ENCODE measurements around the gene SMC6.

The SMC6 gene

DNA sequence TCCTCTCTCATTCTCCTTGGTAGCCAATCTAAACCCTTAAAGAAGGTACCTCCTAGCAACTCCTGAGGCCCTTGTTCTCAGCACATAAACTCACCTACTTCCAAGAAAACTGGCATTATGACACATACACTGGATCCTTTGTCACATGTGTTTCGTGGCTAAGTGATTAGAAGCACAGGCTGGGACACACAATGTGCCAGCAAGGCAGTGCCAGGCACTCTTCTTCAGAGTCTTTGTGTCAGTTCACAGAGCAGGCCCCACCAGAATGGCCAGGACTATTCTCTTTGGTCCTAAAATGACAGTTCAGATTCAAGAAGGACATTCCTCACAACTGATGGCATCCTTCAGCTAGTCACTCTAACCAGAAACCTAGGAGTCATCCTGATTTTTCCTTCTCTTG, 40.3 kb downstream of the SMC6 start:
- no peak for DNase-seq

DNA sequence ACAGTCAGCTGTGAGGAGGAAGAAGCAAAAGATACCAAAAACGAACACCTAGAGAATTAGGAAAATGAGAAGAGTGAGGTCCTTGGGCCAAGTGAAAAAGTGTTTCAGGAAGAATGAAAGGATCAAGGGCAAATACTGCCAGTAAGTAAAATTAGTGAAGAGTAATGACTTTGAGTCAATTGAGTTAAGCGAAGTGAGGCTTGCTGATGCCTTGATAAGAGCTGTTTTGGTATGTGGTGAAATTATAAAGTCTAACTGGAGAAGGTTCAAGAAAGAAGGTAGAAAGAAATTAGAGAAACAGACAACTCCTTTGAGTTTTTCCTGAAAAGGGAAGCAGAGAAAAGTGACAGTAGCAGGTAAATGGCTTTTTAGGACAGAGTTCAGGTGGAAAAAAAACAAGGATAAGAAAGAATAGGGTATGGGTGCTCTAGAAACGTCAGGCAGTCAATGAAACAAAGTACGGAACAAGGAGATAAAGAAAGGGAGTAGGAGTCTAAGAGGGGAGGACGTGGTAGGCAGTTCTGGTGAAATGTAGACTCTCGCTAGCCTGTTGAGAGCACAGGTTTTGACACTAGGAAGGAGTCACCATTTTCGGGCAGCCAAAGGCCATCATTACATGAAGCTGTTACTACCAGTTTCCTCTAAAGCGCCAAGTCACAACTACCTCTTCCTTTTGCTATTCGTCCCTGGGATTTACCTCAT, 42.9 kb downstream of the SMC6 start:
- DNase-seq, result no peak

DNA sequence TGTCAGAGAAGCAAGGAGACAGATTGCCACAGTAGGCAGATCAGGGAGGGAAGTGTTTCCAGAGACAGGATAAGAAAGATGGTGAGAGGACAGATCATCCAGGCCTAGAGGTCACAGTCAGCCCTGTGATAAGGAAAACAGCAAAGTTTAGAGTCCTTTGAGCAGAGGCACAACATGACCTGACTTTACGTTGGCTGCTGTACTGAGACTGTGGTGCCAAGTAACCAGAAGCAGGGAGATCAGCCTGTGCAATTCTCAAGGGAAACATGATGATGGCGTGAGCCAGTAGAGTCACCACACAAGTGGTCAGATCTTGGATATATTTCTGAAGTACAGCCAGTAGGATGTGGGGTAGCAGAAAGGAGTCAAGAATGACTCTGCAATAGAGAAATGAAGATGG, 43.7 kb downstream of the SMC6 start:
- no peak for DNase-seq

DNA sequence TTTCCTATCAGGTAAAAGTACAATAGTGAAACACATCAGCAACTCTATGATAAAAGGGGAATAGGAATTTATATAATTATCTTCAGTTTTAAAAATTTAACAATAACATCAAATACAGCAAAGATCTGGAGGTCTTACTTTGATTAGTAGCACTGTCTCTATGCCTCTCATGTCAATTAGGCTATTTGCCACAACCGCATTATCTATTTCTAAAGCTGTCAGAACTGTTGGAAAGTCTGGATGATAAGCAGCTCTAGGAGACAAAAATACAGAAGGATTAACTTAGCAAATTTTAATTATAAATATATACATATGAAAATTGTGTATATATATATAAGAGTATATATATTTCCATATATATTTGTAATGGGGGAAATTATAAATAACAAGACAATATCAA, 45.1 kb downstream of the SMC6 start:
- no peak for DNase-seq

DNA sequence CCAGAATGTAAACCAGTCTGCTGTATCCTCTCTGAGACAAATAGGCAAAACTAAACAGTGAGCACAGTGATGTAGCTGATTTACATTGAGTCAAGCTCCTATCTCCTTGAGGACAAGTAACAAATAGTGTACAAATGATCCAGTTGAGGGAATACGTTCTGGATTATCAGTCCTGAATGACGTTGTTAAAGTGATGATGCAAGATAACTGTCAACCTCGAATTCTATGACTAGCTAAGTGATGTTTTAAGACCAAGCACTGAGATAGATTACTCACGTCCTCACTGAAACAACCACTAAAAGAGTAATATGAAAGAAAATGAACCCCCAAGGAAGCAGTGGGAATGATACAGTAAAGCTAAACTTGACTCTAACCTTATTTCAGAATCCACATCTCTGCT, 46.8 kb downstream of the SMC6 start:
- no peak for DNase-seq

DNA sequence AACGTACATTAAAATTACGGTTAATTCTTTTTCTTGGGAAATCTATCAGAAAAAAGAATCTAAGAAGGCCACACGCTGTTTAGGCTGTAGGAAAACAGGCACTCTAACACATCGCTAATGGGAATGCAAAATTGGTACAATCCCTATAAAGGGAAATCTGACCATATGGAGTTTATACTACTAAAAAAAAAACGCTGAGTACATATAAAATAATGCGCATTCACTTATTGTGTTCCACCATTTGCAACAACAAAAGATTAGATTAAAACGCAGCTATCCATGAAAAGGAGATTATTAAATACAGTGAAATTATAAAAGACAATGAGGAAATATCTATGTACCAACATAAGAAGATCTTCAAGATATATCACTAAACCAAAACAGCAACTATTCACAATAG, 62.8 kb downstream of the SMC6 start:
- DNase-seq, result no peak

DNA sequence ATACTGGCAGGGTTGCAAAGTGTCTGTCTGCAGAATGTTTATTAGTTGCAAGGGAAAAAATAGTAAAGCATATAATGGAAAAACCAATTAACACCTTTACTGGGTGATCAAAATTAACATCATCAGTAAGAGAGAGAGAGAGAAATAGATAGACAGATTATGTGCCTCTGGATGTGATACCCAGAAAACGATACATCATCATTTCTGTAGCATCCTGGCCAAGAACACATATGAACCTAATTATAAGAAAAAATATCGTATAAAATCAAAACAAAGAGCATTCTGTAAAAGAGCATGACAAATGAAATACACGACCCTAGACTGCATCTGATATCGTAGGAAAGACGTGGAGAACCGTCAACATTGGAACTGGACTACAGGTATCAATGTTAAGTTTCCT, 64.6 kb downstream of the SMC6 start:
- DNase-seq, result no peak

DNA sequence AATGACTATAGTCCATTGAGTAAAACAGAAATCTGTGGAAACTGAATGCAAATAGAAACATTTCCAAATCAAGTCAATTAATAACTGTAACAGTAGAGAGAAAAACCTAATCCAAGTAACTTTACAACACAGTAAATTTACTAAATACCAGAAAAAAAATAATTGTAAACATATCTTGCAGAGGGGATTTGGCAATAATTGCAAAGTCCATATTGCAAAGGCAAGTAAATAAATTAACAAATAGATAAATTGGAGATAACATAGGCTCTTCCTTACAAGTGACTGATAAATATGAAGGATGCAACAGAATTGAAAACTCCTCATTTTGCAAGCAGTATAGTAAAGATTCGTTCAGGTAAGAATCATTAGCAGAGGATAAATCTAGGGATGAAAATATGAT, 65.0 kb downstream of the SMC6 start:
- no peak for DNase-seq

DNA sequence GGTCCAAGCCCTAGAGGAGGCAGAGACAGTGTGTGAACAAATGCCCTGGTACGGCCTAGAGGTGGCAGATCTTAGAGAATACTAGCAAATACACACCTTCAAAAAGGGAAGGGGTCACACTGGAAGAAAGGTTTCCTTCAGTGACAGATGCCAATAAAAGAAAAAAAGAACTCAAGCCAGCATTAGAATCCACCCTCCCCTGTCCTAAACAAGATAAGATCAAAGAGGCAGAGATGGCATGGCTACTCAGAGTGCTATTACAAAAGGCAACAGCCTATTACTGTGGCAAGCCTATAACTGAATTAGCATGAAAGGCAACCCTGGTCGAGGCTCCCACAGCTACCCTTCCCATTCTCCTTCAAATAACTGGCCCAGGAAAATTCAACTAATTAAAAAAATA, 69.6 kb downstream of the SMC6 start:
- DNase-seq, result no peak

DNA sequence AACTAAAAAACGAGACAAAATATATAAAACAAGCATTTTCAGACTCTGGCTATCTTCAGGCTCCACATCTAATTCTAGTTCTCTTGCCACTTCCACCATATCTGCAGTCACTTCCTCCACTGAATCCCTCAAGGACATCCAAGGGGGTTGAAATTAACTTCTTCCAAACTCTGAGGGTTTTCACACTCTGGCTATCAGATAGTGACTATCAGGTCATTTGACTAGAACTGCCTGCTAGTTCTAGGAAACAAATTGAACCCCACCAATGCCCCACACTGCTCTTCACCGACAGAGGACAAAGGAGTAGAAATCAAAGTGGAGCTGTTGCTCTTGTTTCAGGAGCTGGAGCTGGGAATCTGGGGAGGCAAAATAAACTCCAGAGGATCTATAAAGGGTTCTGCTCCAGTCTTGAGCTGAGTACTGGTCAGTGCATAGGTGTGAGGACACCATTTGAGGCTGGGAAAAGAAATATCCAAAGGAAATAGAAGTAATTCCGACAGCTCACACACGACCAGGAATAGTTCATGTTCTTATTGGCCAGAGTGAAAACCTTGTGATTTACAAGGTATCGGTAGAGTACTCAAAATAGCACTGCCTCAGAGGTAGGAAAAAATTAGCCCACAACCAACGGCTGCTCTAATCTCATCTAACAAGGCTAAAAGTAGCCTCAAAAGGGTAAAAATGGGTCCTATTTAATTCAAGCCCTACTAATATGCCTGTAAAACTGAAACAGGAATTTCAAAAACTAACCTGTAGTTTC, 71.3 kb downstream of the SMC6 start:
- no peak for DNase-seq

DNA sequence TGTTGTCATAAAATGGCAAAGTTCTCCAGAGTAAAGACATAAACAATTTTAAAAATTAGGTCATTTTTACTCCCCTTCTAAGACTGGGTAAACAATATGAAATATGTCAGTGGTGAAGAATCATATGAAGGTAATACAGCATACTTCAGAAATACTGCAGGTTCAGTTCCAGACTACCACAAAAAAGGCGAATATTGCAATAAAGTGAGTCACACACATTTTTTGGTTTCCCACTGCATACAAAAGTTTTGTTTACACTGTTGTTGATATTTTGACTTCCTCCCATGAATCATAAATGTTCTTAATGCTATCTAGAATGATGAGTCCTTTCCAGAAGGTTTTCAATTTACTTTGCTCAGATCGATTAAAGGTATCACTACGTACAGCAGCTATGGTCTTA, 73.5 kb downstream of the SMC6 start:
- no peak for DNase-seq

DNA sequence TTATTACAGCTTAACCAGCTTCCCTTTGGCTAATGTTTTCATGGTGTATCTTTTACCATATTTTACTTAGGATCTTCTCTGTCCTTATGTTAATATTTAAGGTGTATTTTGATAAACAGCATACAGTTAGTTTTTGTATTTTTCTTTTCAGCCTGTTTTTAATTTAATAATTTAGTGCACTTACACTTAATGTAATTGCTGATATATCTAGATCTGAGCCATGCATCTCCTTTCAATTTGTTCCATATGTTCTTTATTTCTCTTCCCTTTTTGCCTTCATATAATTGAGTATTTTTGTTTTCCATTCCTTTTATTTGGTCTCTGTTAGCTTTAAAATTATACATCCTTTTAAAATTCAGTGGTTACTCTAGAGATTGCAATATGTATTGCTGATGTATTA, 78.8 kb downstream of the SMC6 start:
- no peak for DNase-seq

DNA sequence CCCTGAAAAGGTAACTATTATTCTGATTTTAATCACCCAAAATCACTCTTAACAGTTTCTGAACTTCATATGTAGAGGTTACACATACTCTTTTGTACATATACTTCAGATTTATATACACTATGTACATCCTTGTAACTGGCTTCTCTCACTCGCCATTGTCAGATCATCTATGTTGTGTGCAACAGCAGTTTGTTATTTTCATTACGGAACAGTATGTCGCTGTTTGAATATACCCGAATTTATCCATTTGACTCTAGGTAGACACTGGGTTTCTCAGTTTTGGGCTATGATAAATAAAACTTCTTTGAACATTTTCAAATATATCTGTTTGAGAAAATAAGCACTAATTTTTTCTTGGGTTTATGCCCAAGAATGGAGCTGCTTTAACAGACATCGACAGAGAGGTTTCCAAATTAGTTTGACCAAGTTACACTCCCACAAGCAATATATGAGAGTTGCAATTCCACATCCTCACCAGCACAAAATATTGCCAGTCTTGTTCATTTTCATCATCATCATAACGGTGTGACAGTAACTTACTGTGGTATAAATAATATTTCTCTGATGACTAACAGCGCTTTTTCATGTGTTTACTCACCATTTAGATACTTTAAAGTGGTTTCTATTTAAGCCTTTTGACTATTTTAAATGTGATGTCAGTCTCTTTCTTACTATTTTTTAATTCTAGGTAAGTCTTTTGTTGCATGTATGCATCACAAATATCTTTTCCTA, 80.9 kb downstream of the SMC6 start:
- DNase-seq, result no peak

DNA sequence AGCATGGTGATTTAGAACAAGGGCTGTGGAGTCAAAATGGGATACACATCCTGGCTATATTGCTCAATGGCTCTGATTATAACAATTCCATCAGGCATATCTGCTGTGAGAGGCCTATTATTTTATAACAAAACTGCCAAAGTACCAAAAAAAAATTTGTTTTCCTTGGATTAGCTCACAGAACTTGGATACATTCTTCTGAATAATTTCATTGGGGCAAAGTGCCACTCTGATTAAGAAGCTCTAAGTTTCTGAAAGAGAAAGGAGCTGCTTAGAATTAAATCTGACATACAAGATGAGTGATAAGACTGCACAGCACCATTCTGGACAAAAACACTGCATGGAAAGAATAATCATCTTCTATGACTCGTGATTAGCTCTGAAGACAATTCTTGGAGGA, 85.7 kb downstream of the SMC6 start:
- no peak for DNase-seq

DNA sequence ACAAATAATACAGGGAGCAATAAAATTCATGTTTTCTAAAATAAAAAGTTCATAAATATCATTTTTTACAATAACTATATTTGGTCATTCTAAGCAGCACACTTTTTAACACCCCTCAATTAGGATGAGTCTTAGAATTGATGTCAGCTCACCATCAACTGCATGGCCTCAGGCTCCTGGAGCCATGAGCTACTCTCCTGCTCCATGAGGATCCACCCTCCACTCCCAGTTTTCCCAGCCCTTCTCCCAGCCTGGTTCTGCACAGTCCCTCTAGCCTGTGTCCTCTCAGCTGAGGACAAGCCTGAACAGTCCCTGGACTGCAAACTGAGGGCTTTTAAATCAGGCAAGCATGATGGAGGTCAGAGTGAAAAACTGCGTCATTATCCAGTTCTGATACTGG, 89.1 kb downstream of the SMC6 start:
- no peak for DNase-seq

DNA sequence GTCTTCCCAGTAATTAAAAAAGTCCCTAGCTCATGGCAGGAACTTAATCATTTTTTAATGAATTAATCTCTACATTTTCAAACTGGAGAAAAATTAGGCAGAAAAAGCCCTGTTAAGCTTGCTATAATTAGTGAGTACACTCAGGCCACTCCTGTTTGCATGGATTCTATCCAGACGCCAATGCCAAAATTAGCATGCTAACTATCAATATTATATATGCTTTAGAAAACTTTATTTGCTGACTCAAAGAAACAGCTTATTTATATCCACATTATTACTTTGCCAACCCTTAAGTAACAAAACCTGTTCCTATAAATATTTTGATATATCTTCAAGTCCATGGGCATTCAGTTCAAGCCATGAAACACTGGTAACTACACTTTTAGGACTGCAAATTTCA, 90.9 kb downstream of the SMC6 start:
- DNase-seq, result no peak

DNA sequence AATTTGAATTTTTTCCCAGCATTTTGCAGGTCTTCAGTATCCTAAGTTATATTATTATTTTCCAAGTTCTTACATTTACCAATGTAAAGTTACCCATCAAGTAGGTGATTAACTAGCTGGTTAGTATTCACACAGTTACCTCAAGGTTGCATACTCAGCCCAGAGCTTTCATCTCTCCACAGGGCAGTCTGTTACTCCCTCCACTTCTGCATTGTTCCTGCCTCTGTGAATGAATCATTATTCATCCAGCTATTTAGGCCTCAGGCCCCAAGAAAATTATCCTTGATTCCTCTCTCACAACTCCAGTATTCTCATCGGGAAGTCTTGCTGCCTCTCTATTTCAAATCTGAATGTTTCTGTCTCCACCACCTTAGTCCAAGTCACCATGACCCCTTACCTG, 92.2 kb downstream of the SMC6 start:
- DNase-seq, result no peak

DNA sequence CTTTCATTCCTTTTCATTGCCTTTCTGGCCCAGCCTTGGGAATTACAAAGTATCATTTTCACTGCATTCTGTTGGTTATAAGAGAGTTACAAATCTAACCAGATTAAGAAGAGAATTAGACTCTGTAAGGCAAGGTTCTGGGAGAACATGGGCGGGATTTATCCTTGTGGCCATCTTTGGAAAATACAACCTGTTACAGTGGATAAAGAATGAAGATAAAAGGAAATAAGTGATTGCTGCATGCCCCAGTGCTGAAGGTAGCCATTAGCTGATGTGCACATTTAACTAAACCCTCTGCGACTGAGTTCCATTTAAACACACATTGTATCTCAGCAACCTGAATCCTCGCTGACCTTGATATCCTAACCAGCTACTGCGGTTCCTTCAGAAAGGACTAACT, 93.4 kb downstream of the SMC6 start:
- DNase-seq, result no peak

DNA sequence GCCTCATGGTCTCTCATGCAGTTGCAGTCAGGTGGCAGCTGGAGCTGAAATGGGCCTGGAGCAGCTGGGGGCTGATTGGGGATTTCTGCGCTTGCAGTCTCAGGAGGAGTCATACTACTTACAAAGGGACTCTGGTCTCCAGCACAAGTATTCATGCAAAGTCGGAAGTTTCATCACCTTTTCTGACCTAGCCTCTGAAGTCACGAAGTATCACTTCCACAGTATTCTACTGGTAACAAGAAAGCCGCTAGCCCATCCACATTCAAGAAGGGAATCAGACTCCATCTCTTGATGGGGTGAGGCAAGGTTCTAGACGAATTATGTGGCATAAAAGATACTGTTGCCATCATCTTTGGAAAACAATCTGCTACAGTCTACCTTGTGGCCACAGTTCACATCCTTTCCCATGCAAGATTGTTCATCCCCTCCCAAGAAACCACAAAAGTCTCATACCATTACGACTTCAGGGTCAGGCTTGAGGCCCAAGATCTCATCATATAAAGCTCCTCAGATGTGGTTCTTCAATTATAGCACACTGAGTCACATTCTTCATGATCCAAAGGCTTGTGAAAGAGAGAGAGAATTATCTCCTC, 95.3 kb downstream of the SMC6 start:
- DNase-seq, result no peak

DNA sequence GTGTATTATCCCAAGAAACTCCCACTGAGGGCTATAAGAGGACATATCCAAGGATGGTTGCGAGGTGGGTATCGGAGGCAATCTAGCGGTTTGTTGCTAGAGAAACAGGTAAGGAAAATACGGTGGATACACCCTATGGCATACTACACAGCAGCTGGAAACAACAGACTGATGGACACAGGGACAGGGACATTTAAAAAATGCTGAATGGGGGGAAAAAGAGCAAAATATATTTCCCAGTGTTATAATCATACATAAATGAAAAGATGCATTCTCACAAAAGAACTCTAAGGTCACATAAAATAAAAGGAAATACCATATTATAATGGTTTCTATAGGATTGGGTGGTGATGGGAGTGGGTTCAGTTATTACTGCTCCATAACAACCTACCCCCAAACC, 95.9 kb downstream of the SMC6 start:
- no peak for DNase-seq

DNA sequence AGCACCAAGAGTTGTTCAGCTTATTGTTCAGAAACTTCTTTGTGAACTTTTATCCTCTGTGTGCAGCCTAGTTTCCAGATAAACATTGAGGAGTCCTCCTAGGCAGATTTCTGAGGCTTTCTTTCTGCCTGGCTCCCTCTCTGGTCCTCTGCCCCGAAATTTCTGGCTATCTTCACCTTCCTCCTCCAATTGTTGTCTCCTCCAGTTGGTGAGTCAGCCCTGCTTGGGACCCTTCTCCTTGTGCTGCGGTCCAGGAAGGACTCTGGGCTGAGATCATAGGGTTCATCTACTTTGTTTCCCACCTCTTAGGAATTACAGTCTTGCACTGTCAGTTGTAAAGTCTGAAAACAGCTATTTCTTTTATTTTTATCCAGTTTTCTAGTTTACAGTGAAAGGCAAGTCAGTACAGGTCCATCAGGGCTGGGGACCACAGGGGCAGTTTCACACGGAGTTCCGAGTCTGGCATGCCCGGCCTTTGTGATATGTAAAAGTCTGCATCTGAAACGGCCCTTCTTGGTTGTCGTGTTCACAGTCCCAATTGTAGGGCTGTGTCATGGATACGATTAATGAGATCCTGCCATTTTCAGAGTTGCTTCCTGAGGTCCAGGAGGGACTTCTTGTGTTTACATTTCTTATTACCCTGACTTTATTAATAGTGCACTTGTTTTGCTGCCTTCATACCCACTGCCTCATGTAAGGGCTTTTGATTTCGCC, 100.8 kb downstream of the SMC6 start:
- no peak for DNase-seq

DNA sequence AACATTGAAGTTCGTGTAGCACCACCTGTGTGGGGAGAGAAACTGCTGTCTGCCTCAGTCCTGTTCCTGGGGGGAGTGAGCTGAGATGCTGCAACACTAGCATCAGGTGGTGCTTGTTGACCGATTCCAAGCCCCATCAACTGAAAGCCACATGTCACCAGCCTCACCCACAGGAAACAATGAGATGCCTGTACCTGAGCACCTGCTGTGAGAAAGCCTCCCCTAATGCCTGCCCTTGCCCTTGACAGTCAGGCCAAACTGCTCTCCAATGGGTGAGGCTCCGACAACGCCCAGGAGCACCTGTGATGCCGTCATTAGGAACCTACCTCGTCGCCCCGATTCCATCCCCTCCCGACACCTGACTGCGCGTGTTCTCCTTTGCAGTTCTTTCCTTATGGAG, 104.6 kb downstream of the SMC6 start:
- no peak for DNase-seq

DNA sequence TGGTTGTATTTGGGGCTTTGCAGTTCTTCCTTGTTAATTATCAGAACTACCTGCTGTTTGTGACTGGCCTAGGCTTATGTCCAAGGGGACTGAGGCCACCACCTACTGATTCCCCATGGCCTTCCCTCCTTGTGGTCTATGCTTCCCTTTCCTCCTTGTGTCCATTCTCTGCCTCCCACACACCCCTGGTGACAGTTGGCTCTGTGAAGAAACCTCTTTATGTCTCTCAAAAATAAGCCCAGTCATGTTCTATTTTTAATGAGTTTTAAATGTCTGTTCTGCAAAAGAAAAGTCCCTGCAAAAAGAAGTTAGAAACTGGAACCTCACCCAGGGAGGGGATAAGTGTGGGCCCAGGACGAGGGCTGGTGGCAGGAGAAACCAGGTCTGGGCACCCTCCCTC, 105.0 kb downstream of the SMC6 start:
- DNase-seq, result no peak
